ENCODE measurements around the gene TOMM70.

DNA sequence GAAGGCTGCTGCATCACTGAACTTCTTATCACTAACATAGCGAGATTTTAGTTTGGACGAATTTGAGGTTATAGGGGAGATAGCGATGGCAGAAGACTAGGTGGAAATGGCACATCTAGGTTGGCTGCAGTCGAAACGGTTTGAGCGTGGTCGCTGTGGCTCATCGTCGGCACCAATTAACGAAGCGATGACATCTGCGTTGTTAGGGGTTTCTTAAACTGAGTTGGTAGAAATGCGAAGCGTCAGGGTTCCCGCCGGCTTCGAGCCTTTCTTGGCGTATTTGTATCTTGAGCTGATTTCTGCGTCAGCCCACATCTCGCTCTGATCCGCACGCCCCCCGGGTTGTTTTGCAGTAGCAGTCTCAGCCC, 769 bp upstream of the TOMM70 start:
- TF ChIP-seq, protein P1, sequence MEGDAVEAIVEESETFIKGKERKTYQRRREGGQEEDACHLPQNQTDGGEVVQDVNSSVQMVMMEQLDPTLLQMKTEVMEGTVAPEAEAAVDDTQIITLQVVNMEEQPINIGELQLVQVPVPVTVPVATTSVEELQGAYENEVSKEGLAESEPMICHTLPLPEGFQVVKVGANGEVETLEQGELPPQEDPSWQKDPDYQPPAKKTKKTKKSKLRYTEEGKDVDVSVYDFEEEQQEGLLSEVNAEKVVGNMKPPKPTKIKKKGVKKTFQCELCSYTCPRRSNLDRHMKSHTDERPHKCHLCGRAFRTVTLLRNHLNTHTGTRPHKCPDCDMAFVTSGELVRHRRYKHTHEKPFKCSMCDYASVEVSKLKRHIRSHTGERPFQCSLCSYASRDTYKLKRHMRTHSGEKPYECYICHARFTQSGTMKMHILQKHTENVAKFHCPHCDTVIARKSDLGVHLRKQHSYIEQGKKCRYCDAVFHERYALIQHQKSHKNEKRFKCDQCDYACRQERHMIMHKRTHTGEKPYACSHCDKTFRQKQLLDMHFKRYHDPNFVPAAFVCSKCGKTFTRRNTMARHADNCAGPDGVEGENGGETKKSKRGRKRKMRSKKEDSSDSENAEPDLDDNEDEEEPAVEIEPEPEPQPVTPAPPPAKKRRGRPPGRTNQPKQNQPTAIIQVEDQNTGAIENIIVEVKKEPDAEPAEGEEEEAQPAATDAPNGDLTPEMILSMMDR (IDR thresholded peaks at IDR 0.05 in 8 of 11, conservative IDR thresholded peaks at IDR 0.05 in 3 of 11) = no peak
- TF ChIP-seq POLR2AphosphoS5 (IDR thresholded peaks at IDR 0.05) (no peak), POLR2A (IDR thresholded peaks at IDR 0.05) (no peak)
